Activated CD4-positive, alpha-beta T cell treated with anti-CD3 and anti-CD28 coated beads, Interleukin-2, Interleukin-6, amounts not matched to agents 100 ng/mL and 50 ng/mL, durations not matched to agents 16 hours and 8 hours (primary cell): ENCODE results near the gene CFAP52.
A peak's percentile ranks its signal among the peaks of the same experiment; 100 is the strongest.
"Not testable (repeated sequence)": the region's sequence is repeated elsewhere in the genome, so short reads cannot be mapped to it uniquely, and the experiment has no call there.

Source experiments
- DNase-seq: peaks from one replicate; pipeline ENCODE4 v3.0.0-alpha.2; 2020

Gene CFAP52

DNA sequence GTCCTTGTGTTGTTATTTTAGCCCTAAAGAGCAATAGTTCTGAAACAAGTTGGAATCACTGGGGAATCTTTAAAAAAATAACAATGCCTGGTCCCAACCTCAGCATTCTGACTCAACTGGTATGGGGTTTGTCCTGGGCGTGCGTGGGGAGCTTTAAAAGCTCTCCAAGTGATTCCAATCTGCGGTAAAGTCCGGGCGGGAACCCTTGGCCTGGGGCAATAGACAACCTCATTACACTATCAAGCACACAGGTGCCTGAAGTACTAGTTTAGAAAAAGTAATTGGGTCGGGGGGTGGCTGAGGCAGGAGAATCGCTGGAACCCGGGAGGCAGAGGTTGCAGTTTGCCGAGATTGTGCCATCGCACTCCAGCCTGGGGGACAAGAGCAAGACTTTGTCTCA, 5.2 kb upstream of the CFAP52 start:
- DNase-seq, result no peak

- peak; percentile 92 for DNase-seq
Observed at GRCh38 chr17:9575381-9576101, 901 bp upstream of the CFAP52 start, which contains the start of gene STX8. TSS of gene STX8 (minus strand) at chr17:9575820. CDS start at chr17:9575808, 12 bp downstream.

DNA sequence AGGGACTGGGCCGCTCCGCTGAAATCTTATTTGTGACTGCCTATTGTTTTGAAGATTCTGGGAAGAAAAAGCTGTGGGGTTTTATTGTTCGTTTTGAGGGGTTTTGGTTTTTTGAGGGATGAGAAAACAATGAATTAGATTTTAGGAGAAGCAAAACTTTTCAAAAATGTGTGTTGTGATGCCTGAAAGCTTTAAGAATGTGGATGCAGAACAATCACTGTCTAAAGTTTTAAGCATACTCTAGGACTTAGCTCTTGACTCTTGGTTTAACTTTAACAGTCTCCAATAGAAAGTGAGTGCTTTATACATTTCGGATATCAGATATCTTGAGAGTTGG, 899 bp downstream of the CFAP52 start:
- DNase-seq, result no peak

DNA sequence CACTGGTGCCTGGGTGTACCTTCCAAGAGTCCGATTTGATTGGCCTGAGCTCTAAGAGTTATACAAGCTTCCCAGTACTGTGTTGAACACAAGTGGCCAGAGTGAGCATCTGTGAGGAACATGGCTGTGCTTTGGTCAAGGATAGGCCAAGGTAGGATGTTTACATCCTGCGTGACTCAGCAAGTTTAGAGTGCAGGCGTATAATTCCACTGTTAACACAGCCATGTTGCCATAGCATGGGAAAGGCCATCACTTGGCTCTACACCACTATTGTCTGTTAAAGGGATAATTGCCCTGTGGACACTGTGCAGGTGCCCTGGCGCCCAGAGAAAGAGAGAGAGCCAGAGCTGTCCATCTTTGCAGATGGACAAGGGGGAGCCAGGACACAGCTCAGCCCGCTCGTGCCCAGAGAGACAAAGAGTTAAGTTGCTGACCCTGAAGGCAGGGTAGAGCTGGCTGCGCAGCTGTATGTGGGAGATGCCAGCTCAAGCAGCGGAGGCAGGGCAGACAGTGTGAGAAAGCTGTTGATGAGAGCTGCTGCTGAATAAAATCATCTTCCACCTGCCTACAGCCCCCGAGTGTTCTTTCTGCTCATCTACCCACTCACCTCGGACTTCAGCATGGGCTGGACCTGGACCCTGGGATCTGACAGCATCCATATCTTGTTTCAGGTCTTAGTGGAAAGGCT, 11.7 kb downstream of the CFAP52 start:
- DNase-seq, result no peak

- no peak for DNase-seq
Observed at GRCh38 chr17:9594065-9594464, 17.6 kb downstream of the CFAP52 start.

GRCh38 chr17:9597638-9598037, 21.2 kb downstream of the CFAP52 start:
- not testable (repeated sequence) for DNase-seq

DNA sequence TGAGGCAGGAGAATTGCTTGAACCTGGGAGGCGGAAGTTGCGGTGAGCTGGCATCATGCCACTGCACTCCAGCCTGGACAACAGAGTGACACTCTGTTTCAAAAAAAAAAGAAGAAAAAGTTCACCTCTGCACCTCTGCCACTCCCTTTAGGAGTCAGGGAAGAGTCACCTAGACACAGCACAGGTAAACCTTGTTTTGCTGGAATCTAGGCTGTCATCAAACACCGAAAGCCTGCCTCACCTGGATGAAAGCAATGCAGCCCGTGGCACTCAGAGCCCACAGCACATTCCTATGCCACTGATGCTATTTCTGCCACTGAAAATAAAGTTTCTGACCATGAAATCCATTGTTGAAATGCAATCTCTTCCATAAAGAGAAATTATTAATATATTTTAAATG, 22.2 kb downstream of the CFAP52 start:
- DNase-seq, result no peak

GRCh38 chr17:9604583-9604982, 28.1 kb downstream of the CFAP52 start:
- not testable (repeated sequence) for DNase-seq

GRCh38 chr17:9606453-9606852, 30.0 kb downstream of the CFAP52 start:
- no peak for DNase-seq

DNA sequence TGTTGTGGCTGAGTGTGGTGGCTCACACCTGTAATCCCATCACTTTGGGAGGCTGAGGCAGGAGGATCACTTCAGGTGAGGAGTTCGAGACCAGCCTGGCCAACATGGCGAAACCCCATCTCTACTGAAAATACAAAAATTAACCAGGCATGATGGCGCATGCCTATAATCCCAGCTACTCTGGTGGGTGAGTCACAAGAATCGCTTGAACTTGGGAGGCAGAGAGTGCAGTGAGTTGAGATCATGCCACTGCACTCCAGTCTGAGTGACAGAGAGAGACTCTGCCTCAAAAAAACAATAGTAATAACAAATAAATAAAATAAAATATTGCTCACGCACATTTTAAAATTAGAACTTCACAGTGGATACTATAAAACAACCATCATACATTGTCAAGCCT, 30.6 kb downstream of the CFAP52 start:
- not testable (repeated sequence) for DNase-seq

DNA sequence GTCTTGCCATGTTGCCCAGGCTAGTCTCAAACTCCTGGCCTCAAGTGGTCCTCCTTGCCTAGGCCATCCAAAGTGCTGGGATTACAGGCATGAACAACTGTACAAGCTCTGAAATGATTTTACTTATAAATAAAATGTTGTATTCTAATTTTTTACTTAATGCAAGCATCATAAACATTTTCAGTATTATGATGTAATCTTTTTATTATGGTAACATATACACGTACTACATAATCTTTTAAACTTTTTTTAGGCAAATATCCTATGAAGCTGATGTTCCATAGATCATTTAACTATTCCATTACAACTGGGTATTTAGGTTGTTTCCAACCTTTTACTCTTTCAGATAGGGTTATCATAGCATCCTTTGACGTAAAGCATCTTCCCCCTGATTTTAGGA, 35.1 kb downstream of the CFAP52 start:
- DNase-seq, result no peak

DNA sequence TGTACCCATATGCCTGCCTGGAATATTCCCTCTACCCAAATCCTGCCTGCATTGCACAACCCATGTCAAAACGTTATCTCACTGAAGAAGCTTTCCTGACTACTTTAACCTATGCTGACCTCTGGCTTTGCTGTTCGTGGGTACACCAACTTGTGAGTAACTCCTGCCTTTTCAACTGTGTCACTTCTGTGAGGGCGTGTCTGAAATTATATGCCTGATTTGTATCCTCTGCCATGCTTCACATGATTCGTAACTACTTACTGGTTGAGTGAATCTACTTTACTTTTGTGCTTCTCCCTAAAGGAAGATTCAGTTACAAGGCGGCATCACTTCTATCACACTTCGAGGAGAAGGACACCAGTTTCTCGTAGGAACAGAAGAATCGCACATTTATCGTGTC, 35.6 kb downstream of the CFAP52 start:
- DNase-seq, result no peak

GRCh38 chr17:9615486-9615885, 39.0 kb downstream of the CFAP52 start:
- no peak for DNase-seq

DNA sequence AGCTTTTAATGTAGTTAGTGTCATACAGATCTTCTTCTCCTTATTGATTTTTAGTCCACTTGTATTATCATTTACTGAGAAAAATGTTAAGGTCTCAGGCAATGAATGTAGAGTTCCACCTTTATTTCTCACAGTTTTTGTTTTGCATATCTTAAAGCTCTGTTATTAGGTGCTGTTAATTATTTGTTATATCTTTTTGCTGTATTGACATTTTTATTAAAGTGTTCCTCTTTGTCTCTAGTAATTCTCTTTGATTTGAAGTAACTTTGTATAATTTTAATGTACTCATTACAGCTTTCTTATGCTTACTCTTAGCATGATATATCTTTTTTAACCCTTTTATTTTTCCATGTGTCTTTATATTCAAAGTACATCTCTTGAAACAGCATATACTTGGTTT, 46.5 kb downstream of the CFAP52 start:
- no peak for DNase-seq

GRCh38 chr17:9628509-9628908, 52.1 kb downstream of the CFAP52 start:
- no peak for DNase-seq

GRCh38 chr17:9632741-9633140, 56.3 kb downstream of the CFAP52 start:
- DNase-seq, result no peak

DNA sequence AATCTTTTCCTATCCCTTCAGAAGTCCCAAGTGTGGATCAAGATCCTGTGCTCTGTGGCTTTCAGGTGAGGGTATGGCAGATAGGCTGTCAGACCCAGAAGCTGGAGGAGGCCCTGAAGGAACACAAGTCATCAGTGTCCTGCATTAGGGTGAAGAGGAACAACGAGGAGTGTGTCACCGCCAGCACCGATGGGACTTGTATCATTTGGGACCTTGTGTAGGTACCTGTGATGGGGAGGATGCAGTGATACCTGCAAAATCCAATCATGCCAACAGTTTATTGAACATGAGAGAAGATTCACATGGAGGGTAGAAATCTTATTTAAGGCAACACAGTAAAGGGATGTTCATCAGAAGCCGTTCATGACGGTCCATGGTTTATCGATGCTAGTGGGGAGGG, 58.9 kb downstream of the CFAP52 start:
- DNase-seq, result no peak

GRCh38 chr17:9636501-9636900, 60.1 kb downstream of the CFAP52 start:
- no peak for DNase-seq

GRCh38 chr17:9640388-9640787, 63.9 kb downstream of the CFAP52 start:
- not testable (repeated sequence) for DNase-seq

- DNase-seq, result no peak
Observed at GRCh38 chr17:9643611-9644010, 67.2 kb downstream of the CFAP52 start.

GRCh38 chr17:9644910-9645751, 68.7 kb downstream of the CFAP52 start, which contains the start of gene USP43:
TSS of gene USP43 (plus strand) at chr17:9645517. CDS start at chr17:9645633, 116 bp downstream.
- peak; percentile 6 for DNase-seq

GRCh38 chr17:9645851-9646545, 69.6 kb downstream of the CFAP52 start:
- DNase-seq, result peak; percentile 38

DNA sequence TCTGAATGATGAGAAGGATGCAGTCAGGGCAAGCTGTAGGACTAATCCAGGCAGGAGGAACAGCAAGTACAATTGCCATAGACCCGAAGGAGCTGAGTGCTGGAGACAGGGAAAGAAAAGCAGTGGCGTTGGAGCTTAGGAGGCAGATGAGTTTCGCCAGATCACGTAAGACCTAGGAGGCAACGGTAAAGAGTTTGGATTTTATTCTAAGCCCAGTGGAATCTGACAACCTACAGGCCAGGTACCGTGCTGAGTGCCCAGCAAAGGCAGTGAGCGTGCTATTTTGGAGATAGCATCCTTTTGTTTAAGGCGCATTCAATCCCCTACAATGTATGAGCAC, 70.1 kb downstream of the CFAP52 start:
- no peak for DNase-seq
